ENCODE data around the gene DUSP16.
"Not testable (repeated sequence)": the region's sequence is repeated elsewhere in the genome, so short reads cannot be mapped to it uniquely, and the experiment has no call there.

DUSP16 gene

DNA sequence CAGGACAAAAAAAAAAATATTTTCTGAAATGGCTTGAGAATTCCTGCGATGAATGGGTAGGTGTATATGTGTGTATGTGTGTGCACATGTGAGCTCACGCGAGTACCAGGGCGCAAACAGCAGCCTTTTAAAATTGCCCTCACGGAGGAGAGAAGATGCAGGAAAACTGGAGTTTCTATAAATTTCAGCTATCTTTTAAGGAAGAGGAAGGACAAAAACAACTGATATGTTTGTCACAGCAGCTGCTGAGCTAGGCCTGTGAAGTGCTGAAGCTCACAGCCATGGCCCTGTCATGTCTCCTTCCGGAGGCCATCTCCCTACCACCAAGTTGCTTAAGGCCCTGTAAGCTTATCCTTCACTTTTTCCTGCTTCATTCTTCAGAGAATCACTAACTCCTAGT lies 40.8 kb downstream of the DUSP16 start:
- DNase-seq, result peak in 1 of 58 donors; percentile 29

- peak in 12 of 58 donors; percentile 20 to 59 (median 36) for DNase-seq
Measured at GRCh38 chr12:12521044-12521485, 41.6 kb downstream of the DUSP16 start.

DNA sequence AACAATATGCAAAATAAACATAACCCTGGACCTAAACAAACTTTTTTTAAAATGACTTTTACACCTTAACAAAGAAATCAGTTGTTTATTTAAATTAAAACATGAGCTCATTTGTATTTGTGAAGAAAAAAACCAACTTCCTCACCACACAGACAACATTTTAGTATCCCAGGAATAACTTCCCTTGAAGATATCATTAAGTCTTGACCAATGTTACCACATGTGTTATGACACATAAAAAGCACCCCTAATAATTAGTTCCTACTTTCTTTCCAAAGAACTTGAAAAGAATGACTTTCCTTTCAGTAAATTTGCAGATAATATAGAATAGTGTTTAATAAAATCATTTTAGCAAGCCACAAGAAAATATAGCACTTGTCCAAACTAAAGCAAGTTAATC lies 42.4 kb downstream of the DUSP16 start:
- DNase-seq, result no peak

DNA sequence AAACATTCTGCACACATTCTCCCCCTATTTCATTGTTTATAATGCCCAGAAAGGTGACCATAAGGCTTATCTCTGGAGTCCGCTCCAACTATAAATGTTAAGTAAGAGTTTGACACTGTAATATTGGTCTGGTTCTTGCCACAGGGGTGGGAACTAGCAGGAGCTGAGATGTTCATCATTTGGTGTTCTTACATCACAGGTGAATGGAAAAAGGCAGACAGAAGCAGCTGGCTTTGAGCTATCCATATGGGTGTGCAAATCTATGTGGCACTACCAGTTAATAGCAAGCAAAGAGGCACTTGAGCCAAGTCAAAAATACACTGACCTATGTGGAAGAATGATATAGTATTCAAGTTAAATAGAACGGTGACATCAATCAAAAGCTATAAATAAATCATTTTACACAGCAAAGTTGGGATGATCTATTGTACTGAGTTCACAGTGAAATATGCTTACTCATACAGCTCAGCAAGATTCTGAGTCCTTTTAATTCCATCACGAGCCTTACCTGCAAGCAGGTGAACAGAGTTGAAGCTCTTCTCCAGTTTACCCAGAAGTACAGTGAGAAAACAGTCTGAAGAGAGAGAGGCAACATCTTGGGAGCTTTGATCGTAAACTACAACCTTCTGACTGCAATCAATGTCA lies 43.2 kb downstream of the DUSP16 start:
- no peak for DNase-seq

- DNase-seq, result no peak
Measured at GRCh38 chr12:12518919-12519318, 43.7 kb downstream of the DUSP16 start.

DNA sequence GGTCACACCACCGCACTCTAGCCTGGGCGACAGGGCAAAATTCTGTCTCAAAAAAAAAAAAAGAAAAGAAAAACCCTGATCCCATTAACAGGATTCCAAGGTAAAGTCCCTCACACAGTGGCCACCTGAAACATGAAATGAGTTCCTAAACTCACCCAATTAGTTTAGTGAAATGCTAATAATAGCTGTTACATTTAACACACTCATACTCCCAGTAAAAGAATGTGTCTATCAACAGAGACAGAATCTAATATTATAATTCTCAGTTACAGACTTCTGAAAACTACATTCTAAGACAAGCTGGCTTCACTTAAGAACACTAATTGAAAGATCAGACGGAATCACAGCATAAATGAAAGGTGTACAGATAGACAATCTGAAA lies 44.2 kb downstream of the DUSP16 start:
- DNase-seq, result no peak

DNA sequence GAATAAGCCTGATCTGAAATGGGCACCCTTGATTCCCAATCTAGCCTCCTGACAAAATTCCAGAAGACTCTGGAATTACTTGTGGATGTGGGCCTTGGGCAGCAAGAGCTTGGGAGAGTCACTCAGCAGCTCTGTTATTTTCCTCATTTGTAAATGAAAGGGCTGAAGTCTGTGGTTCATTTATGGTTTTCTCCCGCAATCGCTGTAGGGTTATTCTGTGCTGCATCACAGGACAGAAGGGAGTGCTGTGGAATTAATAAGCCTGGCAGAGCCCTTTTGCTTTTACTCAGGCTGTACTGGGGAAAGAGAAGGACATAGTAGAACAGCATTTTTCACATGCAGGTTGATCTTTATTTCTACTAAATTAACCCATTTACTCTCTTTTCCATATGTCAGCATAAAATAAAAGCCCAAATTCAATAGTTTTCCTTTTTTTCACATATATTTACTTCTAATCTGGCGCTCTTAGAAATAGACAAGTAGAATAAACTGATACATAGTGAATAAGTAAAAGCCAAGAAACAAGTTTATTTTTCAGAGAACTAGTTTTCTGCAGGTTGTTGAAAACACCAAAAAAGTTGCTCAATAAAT lies 49.2 kb downstream of the DUSP16 start:
- peak in 3 of 58 donors; percentile 11 to 16 (median 12) for DNase-seq

GRCh38 chr12:12511895-12512711 lies 50.6 kb downstream of the DUSP16 start:
- no peak for DNase-seq

DNA sequence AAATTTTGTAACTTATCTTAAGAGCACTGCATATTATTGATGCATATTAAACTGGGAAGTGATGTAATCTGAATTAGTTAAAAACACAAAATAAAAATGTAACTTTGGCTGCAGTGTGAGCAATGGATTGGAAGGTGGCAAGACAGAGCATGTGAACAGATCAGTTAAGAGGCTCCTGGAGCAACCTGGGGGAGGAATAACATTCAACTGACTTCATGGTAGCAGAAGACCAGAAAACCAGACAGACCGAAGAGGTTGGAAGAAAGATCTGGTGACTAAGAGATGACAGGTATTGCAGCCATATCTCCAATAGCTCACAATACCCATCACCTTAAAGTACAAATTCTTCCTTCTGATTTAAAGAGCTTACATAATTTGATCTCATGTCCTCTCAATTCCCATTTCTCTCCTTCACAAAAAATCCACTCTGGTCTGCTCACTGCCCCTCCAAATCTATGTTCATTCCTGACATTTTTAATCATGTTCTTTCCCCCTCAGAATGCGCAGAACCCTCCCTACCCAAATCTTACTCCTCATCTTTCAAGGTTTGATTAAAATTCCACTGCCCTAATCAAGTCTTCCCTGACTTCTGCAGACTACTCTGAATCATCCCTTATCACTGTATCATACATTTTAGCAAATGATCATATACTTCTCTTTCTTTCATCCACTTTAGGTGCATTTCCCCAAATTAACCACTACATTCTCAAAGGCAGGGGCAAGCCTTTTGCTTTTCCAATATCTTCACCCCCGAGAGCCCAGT lies 51.5 kb downstream of the DUSP16 start:
- DNase-seq, result no peak

GRCh38 chr12:12510551-12510950 lies 52.1 kb downstream of the DUSP16 start:
- DNase-seq, result no peak

- DNase-seq, result no peak
Measured at GRCh38 chr12:12510141-12510540, 52.5 kb downstream of the DUSP16 start.

- DNase-seq, result no peak
Measured at GRCh38 chr12:12508612-12509011, 54.1 kb downstream of the DUSP16 start.

DNA sequence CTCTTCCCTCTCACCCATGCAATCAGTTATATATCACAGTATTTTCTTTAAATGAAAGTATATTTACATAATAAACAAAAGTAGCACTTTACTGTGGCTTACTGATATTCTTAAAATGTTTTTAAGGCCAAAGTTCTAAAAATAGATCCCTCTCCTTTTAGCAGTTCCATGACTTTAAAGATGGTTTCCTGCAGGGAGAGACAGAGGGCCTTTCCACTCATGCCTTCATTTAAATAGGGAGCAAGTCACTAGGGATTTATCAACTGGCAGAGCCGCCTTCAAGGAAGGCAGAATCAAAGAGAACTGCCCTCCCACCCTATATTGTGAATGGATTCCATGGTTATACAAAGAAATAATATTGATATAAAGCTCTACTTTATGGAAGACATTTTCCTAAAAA lies 55.5 kb downstream of the DUSP16 start:
- DNase-seq, result no peak

DNA sequence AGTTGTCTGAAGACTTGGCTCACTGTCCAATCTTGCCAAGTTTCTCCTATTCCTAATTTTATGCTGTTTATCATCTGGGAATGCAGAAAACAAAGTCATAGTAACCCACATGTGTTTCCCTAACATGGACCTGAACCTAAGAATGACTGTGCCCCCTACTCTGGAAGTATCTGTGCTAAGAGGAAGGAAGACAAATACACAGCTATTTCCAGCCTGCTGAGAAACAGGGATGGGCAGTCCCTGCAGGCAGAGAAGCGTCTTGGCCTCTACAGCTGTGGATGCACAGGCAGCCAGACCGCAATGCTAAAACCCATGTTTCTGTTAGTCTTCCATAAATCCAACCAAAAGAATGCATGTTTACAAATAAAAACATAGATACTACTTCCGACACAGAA lies 56.2 kb downstream of the DUSP16 start:
- DNase-seq, result peak in 2 of 58 donors; percentile 7 to 22

GRCh38 chr12:12505544-12506495 lies 56.8 kb downstream of the DUSP16 start:
- DNase-seq, result peak in 2 of 58 donors; percentile 20 to 45

- no peak for DNase-seq
Measured at GRCh38 chr12:12503384-12504078, 59.1 kb downstream of the DUSP16 start.

DNA sequence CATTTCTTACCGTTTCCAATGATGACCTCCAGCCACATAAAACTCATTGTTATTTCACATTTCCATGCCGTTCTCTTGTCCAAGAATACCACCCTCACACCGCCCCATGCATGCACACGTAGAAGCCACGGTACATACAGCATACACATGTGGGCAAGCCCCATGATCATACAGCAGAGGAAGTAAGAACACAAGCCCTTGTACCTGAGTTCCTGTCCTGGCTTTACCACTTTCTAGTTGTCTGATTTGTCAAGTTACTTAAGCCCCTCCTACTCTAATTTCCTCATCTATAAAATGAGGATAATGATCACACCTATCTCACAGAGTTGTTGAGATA lies 59.9 kb downstream of the DUSP16 start:
- DNase-seq, result no peak

DNA sequence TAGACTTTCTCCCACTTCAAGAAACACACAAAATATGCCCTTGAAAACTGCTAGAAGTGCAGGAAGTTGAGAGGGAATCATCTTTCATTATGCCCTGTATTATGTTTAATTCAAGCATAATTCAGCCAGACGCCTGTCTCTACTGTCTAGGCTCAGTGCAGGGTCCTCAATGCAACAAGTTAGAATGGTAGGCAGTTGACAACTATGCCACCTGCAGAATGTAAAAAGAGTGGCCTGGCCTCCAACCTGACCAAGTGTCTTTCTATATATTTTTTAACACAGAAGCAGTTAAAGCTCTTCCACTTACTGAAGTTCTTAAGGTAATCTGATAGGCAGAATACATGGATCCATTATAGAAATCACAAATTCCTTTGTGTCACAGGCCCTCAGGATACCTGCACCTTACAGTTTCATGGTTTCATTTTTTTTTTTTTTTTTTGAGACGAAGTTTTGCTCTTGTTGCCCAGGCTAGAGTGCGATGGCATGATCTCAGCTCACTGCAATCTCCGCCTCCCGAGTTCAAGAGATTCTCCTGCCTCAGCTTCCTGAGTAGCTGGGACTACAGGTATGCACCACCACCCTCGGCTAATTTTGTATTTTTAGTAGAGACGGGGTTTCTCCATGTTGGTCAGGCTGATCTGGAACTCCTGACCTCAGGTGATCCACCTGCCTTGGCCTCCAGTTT lies 60.4 kb downstream of the DUSP16 start:
- not testable (repeated sequence) for DNase-seq

GRCh38 chr12:12501121-12501520 lies 61.5 kb downstream of the DUSP16 start:
- DNase-seq, result no peak
